GM11168 (cell line): Measurements from ENCODE around the gene ABI3BP.

Experiments used
- in situ Hi-C: fragments of 300-500 bp; cut with MboI; formaldehyde crosslinking; loops from one replicate; pipeline ENCODE4 v1.12.0; 2022; ENCODE audit warnings: low sequenced_read_pairs; ENCODE audit not compliant: unreplicated experiment

ABI3BP gene

GRCh38 chr3:100992231-100993012, 799 bp downstream of the ABI3BP start:
- in situ Hi-C loops: no loop called here

DNA sequence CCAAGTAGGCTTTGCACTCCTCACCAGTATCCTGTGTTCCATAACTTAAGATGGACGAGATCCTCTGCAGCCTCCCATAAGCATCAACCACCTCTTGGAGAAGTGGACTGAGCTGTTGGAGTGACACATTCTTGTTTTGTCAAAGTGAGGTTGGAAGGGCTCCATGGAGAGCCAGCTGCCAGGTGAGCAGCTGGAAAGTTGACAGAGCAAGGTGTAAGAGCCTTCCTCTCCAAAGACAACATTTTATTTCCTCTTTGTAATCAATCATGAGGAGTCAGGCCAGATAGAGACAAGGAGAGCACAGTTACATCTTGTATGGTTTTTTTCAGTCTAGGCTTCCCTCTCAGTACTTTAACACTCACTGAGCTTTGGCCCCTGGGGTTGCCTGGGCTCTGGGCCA, 5.1 kb downstream of the ABI3BP start:
- in situ Hi-C loops: no loop called here

DNA sequence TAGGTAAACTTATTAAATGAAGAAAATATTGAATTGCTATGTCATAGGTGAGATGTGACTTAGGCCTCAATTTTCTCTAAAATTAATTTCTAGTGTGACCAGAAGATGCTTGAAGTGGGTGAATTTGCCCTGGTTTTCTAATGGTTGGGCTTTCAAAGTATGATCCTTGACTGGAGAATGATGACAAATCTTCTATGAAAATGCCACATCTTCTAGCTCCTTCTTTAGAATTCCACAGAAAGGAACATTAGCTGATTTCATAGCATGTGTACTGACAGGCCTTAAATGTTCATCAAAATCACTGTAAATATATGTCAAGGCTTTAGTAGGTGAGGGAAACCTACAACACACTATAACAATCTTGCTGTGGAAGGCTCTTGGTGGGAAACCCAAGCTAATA, 8.9 kb downstream of the ABI3BP start:
- in situ Hi-C loops: no loop called here

DNA sequence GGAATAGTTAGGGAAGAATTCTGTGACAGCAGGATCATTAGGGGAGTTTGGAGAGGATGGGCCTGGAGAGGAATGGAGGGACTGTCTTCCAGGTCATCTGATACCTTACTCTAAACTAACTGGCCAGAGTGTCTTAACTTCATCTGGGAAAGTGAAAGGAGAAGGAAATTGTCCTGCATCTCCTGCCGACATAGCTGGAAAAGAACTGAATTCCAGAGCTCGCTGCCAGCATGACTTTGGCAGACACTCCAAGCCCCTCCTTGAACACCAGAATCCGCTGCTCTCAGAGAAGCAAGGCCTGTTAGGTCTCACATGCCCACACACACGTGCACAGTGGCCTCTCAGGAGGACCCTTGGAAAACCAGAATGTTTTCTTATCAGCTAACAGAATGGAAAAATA, 10.5 kb downstream of the ABI3BP start:
- in situ Hi-C loops: no loop called here

DNA sequence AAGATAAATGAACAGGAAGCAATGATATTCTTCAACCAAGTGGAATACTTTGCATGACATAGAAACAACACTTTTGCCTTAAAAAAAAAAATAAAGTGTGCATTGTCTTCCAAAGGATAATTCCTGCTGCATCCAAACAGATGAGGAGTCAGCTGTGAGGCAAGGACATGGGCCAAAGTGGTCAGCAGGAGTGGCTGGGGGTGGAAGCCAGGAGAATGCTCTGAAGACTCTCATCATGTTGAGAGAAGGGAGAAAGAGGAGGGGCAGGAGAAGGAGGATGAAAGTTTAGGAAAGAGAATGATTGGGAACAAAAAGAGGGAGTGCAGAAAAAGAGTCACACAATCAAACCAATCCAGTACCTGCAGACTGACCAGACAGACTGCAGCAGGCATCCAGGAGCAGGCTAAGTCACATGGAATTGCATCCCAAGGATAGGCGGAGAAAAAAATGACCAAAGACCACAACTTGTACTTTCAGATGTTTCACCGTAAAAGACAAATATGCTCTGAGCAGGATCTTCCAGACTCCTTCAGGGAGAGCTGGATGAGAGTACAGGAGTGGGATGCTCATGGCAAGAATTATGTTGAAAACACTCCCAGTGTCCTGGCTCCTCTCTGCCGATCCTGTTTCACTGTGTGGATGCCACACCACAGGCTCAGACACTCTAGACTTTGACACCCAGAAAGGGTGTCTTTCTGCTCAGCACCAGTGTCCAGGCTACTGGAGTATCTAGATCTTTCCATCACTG, 11.9 kb downstream of the ABI3BP start:
- in situ Hi-C loops: no loop called here

GRCh38 chr3:100978011-100978659, 15.1 kb downstream of the ABI3BP start:
- in situ Hi-C loops: no loop called here

- in situ Hi-C loops: no loop called here
Measured at GRCh38 chr3:100976611-100977010, 16.6 kb downstream of the ABI3BP start.

DNA sequence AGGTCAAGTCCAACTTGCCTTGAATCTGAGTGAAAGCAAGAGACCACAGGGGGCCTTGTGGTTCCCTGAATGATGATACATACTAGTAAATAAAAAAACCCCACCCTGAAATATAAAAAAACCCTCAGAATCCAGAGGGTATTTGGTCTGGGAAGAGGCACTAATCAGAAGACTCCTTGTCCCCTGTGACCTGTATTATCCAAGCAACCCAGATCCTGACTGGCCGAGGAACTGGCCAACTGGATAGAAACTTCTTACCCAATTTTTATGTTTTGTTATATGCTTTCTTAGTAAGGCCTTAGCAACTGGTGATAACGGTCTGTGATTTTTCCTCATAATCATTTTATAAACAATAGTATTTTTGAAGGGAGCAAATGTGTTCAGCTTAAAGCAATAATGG, 17.5 kb downstream of the ABI3BP start:
- in situ Hi-C loops: no loop called here

DNA sequence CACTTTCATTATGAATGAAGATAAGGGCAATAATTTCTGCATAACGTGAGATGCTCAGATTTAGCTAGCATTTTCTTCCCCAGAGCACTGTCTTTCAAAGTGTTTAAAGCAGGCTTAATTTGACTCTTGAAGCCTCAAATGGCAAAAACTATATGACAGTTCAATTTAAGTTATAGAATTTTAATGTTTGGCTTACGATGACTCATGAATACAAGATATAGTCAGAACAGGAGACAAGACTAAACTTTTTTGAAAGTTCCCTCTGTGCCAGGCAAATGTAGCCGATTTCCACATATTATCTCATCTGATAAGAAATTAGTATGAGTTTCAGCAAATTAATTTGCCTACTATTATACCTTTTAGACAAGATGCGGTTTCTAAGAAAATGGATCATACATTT, 19.6 kb downstream of the ABI3BP start:
- in situ Hi-C loops: no loop called here

- in situ Hi-C loops: no loop called here
Measured at GRCh38 chr3:100972867-100973266, 20.4 kb downstream of the ABI3BP start.

- in situ Hi-C loops: no loop called here
Measured at GRCh38 chr3:100972301-100972844, 20.8 kb downstream of the ABI3BP start.

- in situ Hi-C loops: no loop called here
Measured at GRCh38 chr3:100971798-100972197, 21.4 kb downstream of the ABI3BP start.

- in situ Hi-C loops: no loop called here
Measured at GRCh38 chr3:100970477-100970990, 22.7 kb downstream of the ABI3BP start.

DNA sequence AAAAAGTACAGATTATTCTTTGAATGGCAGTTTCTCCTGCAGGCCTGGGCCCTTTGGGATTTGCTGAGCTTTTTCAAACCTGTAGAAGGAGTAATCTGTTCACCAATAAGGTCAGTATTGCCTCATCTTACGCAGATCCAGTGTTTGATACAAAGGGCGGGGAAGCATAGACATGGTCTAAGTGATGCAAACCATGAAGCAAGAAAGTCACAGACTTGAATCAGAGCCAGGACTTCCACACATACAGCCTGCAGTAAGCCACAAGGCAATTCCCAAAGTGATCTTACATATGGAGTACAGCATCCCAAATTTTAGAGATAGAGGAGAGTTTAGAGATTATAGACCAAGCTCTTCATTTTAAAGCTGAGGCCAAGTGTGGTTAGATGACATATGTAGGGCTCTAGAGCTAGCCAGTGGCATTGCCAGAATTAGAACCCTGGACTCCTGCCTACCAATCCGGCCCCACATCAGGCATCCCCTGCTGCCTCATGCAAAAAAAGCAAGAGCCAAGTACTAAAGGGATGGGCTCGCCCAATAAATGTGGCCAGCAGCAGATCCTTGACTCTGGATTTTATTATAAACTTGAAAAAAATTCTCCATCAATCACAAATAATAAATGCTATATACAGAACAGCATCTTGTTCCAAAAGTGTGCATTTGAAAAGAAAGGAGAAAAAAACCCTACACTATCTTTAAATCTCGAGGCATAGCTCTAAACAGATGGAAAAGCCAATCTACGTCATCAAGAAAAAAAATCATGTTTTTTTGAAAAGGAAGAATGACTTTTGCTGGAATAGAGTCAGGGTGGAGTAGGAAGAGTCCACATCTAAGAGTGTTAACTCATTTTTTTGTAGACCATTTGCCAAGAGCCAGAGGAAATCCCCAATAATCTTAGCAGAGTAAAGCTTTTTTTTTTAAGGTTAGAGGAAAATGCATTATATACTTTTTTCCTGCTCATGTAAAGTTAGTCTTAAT, 24.0 kb downstream of the ABI3BP start:
- in situ Hi-C loops: no loop called here

DNA sequence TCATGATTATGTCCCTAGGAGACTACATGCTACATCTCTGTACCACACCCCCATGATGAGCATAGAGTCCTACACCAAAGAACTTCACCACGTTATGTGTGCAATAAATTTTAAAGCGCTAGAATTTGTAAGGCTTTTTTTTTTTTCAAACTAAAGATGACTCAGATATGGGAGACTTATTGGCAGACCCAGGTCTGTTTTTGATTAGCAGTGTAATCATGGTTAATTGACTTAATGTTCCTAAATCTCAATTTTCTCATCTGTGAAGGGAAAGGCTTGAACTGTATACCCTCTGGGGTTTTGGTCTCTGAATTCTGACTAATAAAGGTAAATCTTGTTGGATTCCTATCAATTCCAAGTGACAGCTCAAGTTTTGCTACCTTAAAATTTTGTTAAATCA, 26.4 kb downstream of the ABI3BP start:
- in situ Hi-C loops: no loop called here

- in situ Hi-C loops: no loop called here
Measured at GRCh38 chr3:100966049-100966491, 27.2 kb downstream of the ABI3BP start.

DNA sequence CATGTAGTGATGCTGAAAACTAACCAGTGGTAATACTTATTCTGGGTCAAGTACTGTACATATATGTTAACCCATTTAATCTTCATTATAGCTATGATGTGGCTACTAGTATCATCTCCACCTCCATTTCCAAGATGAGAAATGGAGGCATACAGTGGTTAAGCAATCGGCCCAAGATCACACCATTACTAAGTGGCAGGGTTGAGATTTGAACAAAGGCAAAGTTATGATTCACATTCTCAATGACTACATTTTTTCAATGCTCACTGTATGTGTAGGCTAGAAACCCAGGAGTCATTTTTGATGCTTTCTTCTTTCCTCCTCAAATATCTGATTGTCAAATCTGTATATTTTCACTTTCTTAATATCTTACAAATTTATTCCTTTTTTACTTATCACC, 30.2 kb downstream of the ABI3BP start:
- in situ Hi-C loops: no loop called here

- in situ Hi-C loops: no loop called here
Measured at GRCh38 chr3:100957261-100957986, 35.8 kb downstream of the ABI3BP start.

DNA sequence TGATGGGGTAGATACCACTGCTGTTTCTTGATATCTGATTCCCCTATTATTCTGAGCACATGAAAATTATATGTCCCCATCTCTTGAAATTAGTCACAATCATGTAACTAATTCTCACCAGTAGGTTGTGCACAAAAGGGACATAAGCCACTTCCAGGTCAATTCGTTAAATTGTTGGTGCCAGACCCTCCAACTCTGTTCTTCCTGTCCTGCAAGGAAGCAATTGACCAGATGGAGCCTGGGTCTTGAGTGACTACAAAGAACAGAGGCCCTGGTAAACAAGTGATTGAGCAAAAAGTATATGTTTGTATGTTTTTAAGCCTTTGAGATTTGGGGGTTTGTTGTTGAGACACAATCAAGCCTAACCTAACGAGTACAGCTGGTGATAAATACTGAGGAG, 36.9 kb downstream of the ABI3BP start:
- in situ Hi-C loops: no loop called here
